PFSK-1 (cell line): Measurements from ENCODE around the gene H2BK1.

ENCODE experiments used
- FOXP2 ChIP-seq: optimal IDR thresholded peaks from 2 replicates; pipeline ENCODE3; 2011; ENCODE audit warnings: borderline replicate concordance, control low read depth, inconsistent platforms; ENCODE audit not compliant: insufficient read depth; ENCODE audit errors: extremely low read length, extremely low read depth
- POLR2AphosphoS5 ChIP-seq: IDR thresholded peaks from 2 replicates; pipeline ENCODE4 v1.6.1; 2012; ENCODE audit warnings: low read depth, mild to moderate bottlenecking, control low read depth, low read length, moderate library complexity
- SIN3A ChIP-seq: IDR thresholded peaks from 2 replicates; pipeline ENCODE4 v1.6.1; 2012; ENCODE audit warnings: mild to moderate bottlenecking, low read length, moderate library complexity, borderline replicate concordance; ENCODE audit not compliant: insufficient read depth
- TAF1 ChIP-seq: IDR thresholded peaks from 2 replicates; pipeline ENCODE4 v1.6.1; 2012; ENCODE audit warnings: low read length, control low read depth, borderline replicate concordance; ENCODE audit not compliant: insufficient read depth
- TF ChIP-seq, protein P1 (sequence below), 2 experiments: IDR thresholded peaks; 2 replicates each; pipeline versions ENCODE4 v1.6.1 to v1.8.0; 2011 to 2012; ENCODE audit warnings: low read depth in 2 of 2, low read length in 2 of 2, control low read depth in 1 of 2, inconsistent platforms in 1 of 2, mild to moderate bottlenecking in 1 of 2, moderate library complexity in 1 of 2; ENCODE audit not compliant: insufficient read depth in 1 of 2

The H2BK1 gene

DNA sequence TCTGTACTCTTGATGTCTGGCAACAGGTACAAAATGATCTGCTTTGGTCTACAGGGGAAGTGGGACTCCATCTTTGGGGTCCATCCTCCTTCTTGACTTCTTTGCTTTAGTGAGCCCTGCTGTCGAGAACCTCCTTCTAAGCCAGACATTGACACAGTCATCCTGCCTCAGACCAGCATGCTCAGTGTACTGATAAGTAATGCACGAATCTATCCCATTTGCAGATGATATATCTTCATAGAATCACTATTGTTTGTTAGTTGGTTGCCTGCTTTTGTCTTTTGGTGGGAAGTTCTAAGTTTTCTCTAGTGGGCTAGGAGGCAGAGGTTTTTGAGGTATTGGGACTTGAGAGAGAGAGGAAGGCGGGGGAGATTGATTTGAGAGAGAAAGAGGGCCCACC, 8.9 kb downstream of the H2BK1 start:
- TF ChIP-seq, protein P1, sequence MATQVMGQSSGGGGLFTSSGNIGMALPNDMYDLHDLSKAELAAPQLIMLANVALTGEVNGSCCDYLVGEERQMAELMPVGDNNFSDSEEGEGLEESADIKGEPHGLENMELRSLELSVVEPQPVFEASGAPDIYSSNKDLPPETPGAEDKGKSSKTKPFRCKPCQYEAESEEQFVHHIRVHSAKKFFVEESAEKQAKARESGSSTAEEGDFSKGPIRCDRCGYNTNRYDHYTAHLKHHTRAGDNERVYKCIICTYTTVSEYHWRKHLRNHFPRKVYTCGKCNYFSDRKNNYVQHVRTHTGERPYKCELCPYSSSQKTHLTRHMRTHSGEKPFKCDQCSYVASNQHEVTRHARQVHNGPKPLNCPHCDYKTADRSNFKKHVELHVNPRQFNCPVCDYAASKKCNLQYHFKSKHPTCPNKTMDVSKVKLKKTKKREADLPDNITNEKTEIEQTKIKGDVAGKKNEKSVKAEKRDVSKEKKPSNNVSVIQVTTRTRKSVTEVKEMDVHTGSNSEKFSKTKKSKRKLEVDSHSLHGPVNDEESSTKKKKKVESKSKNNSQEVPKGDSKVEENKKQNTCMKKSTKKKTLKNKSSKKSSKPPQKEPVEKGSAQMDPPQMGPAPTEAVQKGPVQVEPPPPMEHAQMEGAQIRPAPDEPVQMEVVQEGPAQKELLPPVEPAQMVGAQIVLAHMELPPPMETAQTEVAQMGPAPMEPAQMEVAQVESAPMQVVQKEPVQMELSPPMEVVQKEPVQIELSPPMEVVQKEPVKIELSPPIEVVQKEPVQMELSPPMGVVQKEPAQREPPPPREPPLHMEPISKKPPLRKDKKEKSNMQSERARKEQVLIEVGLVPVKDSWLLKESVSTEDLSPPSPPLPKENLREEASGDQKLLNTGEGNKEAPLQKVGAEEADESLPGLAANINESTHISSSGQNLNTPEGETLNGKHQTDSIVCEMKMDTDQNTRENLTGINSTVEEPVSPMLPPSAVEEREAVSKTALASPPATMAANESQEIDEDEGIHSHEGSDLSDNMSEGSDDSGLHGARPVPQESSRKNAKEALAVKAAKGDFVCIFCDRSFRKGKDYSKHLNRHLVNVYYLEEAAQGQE (IDR thresholded peaks at IDR 0.05; ENCODE audit: insufficient read depth in 1 of 2, low read depth in 2 of 2, low read length in 2 of 2): no peak

DNA sequence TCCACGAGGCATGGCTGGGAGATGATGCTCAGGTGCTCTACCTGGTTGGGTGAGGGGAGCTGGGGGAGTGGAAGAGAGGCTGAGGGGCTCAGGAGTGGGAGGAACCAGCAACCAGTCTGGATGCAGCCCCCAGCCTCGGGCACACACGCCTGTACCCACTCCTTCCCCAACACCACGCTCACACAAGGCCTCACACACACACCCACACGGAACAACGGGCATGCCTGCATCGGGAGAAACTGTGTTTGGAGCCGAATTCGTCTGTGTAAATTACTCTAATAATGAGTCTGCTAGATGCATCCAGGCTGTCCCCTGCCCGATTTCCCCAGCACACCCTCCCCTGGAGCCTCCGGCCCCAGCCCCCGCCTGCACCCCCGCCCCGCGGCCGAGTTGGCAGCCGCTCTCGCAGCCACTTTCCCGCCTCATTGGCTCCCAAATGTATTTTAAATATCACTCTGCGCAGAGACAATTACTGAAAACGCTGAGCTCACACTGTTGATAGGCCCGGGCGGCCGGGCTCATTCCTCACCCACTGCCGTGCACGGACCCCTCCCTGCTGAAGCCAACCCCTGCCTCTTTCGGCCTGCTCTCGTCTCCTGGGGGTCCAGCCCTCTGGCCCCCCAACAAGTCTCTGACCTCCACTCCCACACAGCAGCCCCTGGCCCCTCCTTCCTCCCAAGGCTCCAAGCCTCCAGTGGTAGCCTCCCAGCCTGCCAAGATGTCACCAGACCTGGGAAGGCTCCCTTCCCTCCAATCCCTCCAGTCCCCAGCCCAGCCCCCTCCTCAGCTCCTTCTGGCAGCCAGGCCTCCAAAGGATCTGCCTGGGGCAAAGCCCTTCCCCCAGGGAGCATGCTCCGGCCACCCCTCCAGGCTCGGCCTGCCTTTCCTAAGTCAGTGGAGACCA, 11.1 kb downstream of the H2BK1 start:
- TF ChIP-seq, protein P1 (IDR thresholded peaks at IDR 0.05; ENCODE audit: insufficient read depth in 1 of 2, low read depth in 2 of 2, low read length in 2 of 2): no peak
- TF ChIP-seq TAF1 (no peak), SIN3A (no peak), POLR2AphosphoS5 (no peak), FOXP2 (no peak)

DNA sequence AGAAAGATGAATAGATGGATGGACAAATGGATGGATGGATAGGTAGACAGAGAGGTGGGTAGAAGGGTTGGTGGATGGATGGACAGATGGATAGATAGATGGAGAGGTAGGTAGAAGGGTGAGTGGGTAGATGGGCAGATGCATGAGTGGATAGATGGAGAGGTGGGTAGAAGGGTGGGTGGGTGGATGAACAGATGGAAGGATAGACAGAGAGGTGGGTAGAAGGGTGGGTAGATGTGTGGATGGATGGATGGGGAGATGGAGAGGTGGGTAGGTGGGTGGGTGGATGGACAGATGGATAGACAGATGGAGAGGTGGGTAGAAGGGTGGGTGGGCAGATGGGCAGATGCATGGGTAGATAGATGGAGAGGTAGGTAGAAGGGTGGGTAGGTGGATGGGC, 12.4 kb downstream of the H2BK1 start:
- TF ChIP-seq POLR2AphosphoS5: no peak
- TF ChIP-seq SIN3A: no peak
- no peak for TF ChIP-seq FOXP2
- no peak for TF ChIP-seq TAF1
- TF ChIP-seq, protein P1 (IDR thresholded peaks at IDR 0.05; ENCODE audit: insufficient read depth in 1 of 2, low read depth in 2 of 2, low read length in 2 of 2): no peak

DNA sequence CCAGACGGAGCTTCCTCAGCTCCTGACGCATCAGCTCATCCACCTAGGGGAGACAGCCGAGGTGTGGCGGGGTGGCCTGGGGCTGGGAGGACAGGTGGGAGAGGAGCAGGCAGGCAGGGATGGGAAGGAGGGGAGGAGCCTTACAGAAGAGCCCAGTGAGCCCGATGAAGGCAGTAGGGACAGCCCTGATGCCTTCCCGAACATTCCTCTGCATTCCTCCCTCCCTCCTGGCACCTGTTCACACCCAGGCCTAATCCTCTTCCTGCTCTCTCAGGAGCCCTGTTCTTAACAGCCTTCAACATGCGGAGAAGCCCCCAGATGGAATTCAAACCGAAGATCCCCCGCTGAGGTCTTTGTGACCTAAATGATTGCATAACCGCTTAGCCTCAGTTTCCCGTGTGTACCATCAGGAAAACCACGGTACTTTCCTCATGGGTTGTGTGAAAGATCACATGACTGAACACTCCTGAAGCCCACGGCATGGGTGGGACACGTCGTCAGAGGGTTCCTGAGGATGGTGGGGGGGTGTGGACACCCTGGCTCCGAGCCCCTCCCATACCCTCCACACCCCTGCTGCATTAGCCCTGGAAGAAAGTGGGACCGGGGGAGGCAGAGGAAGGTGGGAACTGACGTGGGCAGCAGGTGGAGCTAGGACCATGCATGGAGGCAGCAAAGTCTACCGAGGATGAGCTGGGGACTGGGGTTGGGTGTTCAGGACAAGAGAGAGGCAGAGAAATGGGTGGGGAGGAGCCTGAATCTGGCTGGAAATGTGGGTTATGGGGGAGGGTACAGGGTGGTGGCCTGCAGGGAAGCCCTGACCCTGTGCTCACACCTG, 14.5 kb downstream of the H2BK1 start:
- TF ChIP-seq TAF1 (no peak), SIN3A (no peak), FOXP2 (no peak), POLR2AphosphoS5 (no peak)
- TF ChIP-seq, protein P1 (IDR thresholded peaks at IDR 0.05; ENCODE audit: insufficient read depth in 1 of 2, low read depth in 2 of 2, low read length in 2 of 2): no peak
